ENCODE measurements around the gene KCNIP3. TPM values are rescaled to one million over a fixed set of nuclear protein-coding genes. Genes with fewer than 3 reads are reported as not detected.

The KCNIP3 gene
- polyA plus RNA-seq, 1 of the 3 experiments (the other 2 are of a cell fraction): 0.97 TPM

DNA sequence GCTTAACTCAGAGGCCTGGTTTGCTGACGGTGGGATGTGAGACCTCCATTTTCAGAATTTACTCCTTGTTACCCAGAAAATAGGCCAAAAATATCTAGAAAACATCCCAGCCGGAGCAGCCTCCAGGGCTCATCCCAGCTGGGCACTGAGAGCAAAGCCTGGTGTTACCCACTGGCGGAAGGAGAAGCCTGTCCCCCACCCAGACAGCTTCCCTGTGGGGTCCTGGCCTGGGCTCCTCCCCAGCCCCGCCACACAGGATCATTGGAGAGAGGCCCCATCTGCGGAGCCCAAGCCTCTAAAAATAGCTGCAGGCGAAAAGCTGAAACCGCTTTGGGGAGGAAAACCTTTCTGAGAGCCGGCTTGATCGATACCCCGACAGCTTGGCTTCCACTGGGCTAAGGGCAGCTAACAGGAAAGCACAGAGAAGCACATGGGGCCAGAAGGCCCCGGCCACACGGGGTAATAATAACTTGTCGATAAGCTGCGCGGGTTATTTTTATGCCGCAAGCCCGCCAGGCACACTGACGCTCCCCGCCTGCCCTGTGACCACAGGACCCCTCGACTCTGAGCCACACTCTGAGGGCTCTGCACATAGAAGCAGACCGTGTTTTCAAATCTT lies 78.5 kb downstream of the KCNIP3 start (continued):
- TF ChIP-seq EZH2phosphoT487 (IDR thresholded peaks at IDR 0.05; ENCODE audit: borderline replicate concordance, low read depth): no peak
- no peak for TF ChIP-seq NFIC (IDR thresholded peaks at IDR 0.05; ENCODE audit: borderline replicate concordance)
- TF ChIP-seq, protein P1, sequence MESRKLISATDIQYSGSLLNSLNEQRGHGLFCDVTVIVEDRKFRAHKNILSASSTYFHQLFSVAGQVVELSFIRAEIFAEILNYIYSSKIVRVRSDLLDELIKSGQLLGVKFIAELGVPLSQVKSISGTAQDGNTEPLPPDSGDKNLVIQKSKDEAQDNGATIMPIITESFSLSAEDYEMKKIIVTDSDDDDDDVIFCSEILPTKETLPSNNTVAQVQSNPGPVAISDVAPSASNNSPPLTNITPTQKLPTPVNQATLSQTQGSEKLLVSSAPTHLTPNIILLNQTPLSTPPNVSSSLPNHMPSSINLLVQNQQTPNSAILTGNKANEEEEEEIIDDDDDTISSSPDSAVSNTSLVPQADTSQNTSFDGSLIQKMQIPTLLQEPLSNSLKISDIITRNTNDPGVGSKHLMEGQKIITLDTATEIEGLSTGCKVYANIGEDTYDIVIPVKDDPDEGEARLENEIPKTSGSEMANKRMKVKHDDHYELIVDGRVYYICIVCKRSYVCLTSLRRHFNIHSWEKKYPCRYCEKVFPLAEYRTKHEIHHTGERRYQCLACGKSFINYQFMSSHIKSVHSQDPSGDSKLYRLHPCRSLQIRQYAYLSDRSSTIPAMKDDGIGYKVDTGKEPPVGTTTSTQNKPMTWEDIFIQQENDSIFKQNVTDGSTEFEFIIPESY (IDR thresholded peaks at IDR 0.05; ENCODE audit: borderline replicate concordance, low read depth): no peak
- no peak for TF ChIP-seq POLR2AphosphoS5 (IDR thresholded peaks at IDR 0.05; ENCODE audit: low read depth, low read length)
- no peak for TF ChIP-seq SIN3A (IDR thresholded peaks at IDR 0.05; ENCODE audit: borderline replicate concordance, low read depth, low read length)
- TF ChIP-seq, protein P2, sequence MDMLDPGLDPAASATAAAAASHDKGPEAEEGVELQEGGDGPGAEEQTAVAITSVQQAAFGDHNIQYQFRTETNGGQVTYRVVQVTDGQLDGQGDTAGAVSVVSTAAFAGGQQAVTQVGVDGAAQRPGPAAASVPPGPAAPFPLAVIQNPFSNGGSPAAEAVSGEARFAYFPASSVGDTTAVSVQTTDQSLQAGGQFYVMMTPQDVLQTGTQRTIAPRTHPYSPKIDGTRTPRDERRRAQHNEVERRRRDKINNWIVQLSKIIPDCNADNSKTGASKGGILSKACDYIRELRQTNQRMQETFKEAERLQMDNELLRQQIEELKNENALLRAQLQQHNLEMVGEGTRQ (IDR thresholded peaks at IDR 0.05; ENCODE audit: borderline replicate concordance, low read depth, low read length): no peak
- no peak for TF ChIP-seq RAD21 (IDR thresholded peaks at IDR 0.05; ENCODE audit: low read length)
- no peak for TF ChIP-seq RFX5 (IDR thresholded peaks at IDR 0.05; ENCODE audit: low read length)

DNA sequence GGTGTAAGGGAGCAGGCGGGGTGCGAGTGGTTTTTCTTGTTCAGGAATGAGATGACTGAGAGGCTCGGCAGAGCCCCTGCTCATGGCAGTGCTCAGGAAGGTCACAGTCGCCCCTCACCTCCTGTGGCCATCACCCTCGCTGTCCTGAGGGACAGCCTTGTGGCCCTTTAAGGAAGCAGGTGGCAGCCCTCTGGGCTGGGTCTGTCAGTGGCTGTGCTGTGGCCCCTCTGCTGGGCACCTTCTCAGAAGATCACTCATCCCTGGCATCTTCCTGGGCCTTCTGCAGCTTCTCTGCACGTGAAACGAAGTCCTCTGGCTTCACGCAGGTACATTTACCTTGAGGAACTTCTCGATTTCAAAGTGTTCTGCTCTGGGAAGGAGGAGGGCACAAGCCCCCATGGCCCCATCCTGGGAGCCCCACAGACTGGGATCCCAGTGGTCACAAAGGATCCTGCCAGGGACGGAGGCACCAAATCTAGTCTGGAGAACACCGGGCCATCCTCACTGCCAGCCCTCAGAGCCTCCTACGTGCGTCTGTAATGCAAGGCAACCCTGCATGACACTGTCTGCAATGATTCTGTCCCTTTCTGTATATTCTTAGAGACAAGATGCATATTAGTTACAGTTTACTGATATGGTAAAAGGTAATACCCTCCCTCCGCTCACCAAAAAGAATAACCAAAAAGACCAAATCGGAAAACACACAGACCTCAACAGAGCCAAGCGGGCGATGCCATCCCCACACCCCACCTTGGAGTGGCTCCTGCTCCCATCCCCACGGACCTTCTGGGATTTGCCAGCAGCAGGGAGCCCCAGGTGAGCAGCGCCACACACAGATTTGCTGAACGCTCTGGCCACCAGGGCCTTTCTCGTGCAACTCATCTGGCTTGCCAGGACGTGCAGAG lies 79.4 kb downstream of the KCNIP3 start:
- Histone ChIP-seq H3K9me3 (no peaks in the 10 kb centered on the region), H3K4me1 (ENCODE audit: control insufficient read depth in 1 of 2, insufficient read depth in 2 of 2, low read depth in 1 of 2, low read length in 1 of 2) (no peaks in the 10 kb centered on the region), H3K9ac (no peak overlapping the region), H3K79me2 (ENCODE audit: insufficient read depth) (no peaks in the 10 kb centered on the region), H3K36me3 (replicated peaks in 1 of 2; ENCODE audit: control insufficient read depth in 1 of 2, insufficient read depth in 2 of 2, low read length in 1 of 2) (no peaks in the 10 kb centered on the region), H3K4me3 (ENCODE audit: low read depth in 2 of 2, low read length in 1 of 2) (no peak overlapping the region), H3K27me3 (ENCODE audit: insufficient read depth) (peaks cover 20% of the 10 kb centered on the region; the same call in 1 of the 2 replicates), H3K27ac (ENCODE audit: low read depth in 2 of 2, low read length in 1 of 2) (no peak overlapping the region), H3K4me2 (no peak overlapping the region), H3F3A (replicated peaks; ENCODE audit: insufficient read depth) (no peaks in the 10 kb centered on the region), H3K9me2 (no peaks in the 10 kb centered on the region), H2AFZ (ENCODE audit: low read depth) (no peak overlapping the region), H4K20me1 (ENCODE audit: insufficient read depth) (no peaks in the 10 kb centered on the region)
- TF ChIP-seq RAD21 (IDR thresholded peaks at IDR 0.05; ENCODE audit: low read length): no peak
- WGBS (ENCODE audit: low lambda C conversion rate): 54% methylated on average over 18 of the region's 22 CpGs
- DNase-seq: no peak
- ChIA-PET CTCF (no interaction called here), POLR2A (no interaction called here)
